GM19193 (cell line): ENCODE results near the gene CENPK.

Experiments used
- POLR2A ChIP-seq: IDR thresholded peaks from 4 replicates; pipeline ENCODE4 v1.6.1; 2011; ENCODE audit not compliant: insufficient read depth, insufficient read length; ENCODE audit errors: extremely low read depth

CENPK gene

GRCh38 chr5:65480306-65480865 is 82.6 kb downstream of the CENPK start:
- no peak for TF ChIP-seq POLR2A

- no peak for TF ChIP-seq POLR2A
These were observed 83.4 kb downstream of the CENPK start for GRCh38 chr5:65479527-65479926.

- no peak for TF ChIP-seq POLR2A
These were observed 84.6 kb downstream of the CENPK start for GRCh38 chr5:65478336-65478735.

- no peak for TF ChIP-seq POLR2A
These were observed 87.1 kb downstream of the CENPK start for GRCh38 chr5:65475895-65476294.

- TF ChIP-seq POLR2A = no peak
These were observed 87.6 kb downstream of the CENPK start for GRCh38 chr5:65475336-65475735.

GRCh38 chr5:65474130-65474711 is 88.7 kb downstream of the CENPK start:
- no peak for TF ChIP-seq POLR2A

GRCh38 chr5:65468633-65469032 is 94.3 kb downstream of the CENPK start:
- TF ChIP-seq POLR2A = no peak
